Germinal center (tissue), 1 donor: Measurements from ENCODE around the gene TMEM63C.

ENCODE experiments used
- DNase-seq: peaks from one replicate; pipeline ENCODE4 v3.0.0; 2012; ENCODE audit warnings: mixed read lengths, low spot score

Gene TMEM63C

DNA sequence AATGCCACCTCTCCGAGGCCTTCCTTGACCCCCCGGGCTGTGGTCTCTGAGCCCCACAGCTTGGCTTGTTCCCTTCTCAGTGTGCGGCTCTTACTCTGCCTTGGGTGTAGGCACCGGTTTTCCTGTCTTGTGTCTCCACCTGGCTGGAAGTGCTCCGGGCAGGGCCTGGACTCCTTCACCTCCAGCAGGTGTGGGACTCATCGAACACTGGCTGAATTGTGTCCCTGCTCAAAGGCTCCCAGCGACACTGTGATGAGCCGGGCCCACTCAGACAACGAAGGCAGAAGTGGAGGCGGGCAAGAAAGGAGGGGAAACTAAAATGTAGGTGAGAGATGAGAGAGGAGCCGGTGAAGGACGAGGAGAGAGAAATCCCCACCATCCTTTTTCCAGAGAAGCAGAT is 18.0 kb downstream of the TMEM63C start:
- DNase-seq, result no peak

DNA sequence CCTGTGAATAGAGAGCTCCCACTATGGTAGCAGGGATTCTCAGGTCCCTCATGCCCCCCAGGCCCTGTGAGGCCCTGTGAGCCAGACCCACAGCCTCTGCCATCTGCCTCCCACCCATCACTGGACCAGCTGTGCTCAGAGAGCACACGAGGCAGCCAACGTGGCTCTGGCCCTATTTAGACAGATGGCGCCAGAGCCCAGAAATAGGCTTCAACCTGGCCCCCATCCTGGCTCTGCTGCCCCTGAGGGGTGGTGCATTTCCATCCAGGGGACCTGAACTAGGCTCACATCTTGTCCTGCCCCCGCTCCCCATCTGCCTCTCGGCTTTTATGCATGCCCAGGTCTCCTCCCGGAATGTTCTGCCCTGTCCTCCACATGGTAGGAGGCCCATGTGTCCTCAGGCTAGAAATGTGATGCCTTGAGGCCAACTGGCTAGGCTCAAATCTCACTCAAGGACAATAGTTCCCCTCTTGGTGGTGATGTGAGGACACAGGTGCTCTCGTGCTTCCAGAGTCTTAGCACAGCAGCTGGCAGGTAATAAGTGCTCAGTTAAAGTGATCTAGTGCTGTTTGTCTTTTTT is 18.9 kb downstream of the TMEM63C start:
- DNase-seq, result no peak

DNA sequence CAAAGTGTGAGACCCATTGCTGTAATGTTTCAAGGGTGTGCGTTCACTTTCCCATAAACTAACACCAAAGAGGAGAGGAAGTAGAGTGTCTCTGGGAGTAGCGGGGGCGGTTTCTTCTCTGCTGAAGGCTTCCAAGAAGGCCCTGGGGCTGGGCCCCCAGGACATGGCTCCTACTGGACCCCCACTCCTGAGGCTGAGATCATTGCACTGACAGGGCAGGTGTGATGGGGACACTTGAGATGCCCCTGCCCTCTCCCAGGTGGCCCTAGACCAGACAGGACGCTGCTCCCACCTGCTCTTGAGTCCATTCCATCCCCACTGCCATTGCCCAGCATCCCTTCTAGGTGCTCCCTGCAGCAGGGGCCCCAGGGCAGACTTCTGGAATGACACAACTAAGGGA is 20.1 kb downstream of the TMEM63C start:
- DNase-seq, result no peak

DNA sequence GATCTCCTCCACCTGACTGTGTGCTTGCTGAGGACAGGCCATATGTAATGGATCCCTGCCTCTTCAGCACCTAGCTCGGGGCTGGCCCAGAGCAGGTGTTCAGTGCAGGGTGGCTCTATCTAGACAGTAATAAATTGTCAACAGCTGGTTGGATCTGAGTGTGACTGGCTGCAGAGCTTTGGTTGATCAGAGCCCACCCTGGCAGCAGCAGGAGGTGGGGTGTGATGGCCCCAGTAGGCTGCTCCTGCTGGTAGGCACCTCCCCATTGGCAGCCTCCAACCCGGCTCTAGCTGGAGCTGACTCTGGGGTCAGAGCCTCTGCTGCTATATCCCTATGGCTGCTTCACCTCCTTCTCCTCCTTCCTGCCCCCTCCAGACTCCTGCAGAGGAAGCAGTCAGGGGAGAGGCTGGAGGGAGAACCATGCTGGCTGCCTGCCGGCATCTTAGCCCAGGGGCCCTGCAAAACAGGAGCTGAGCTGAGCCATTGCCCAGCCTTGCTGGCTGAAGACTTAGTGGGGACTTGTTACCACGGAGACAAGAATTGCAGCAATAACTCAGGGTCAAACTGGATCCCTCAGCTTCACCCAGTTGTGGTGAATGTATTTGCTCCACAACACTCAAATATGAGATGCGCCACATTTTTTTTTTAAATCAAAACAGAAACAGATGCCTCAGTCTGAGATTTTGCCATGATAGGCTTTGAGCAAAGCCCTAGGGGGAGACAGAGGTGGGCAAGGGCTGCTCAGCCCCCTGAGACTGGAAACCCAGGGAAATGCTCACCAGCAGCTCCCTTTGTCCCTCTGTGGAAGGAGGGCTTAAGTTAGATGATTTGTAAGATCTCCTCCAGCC is 22.2 kb downstream of the TMEM63C start:
- no peak for DNase-seq

DNA sequence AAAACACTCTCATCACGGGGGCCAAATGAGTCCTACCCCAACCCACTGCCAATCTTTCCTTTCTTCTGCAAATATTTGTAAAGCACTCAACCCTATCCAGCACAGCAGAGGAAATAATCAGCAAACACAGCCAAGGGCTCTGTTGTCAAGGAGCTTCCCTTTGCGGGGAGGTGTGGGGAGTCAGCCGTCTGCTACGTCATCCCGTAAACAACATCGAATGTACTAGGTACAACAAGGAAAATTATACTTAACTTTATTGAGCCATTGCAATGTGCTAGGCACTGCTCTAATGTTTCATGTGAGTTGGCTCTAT is 22.8 kb downstream of the TMEM63C start:
- DNase-seq, result no peak

DNA sequence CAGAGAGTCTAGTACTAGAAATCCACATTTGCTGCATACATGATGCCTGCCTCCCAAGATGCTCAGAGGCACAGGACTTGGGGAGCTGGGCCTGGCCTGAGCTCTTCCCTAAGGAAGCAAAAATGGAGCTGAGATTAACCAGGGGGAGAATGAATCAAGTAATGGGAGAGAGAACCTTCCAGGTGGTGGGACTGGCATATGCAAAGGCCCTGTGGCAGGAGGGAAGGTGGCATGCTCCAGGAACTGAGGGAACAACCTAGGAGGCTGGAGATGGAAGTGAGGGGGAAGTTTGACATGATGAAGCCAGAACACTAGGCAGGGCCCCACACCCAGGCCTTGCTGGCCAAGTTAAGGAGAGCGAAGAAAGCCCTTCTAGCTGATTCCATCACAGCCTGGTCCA is 23.3 kb downstream of the TMEM63C start:
- no peak for DNase-seq

DNA sequence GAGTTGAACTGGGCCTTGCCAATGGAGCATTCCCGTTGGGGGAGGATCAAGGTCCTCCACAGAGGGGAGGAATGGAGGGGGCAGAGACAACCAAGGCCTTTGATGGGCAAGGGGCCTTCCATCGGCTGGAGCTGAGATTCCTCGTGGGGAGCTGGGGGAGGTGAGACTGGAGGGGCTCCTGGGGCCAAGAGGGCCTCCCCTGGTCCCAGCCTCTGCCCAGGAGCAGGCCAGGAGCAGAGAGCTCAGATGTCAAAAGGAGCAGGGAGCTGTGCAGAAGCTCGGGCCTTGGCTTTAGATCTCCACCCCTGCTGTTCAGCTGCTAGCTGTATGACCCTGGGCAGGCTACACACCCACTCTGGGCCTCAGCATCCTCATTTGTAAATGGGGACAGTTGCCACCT is 24.0 kb downstream of the TMEM63C start:
- no peak for DNase-seq

DNA sequence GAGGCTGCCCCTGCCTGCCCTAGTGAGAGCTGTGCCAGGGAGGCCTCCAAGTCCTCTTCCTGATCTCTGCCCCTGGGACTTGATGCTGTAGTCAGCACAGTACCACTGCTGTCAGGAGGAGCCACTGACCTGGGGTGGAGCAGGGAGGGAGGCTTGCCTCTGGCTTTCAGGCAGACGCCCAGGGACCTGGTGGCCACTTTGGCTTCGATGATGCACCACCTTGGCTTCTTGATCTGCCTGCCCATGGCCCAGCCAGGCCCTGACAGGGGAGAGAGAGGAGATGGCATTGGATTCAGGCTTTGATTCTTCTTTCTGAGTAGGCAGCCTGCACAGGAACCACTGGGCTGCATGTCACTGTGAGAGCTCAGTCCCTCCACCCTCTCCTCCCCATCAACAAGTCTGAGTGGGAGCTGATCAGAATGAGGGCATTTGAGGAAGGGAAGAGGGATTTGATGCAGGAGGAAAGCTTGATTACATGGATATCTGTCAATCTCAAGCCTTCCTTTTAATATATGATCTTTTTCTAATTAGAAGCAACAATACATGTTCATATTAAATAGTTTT is 24.7 kb downstream of the TMEM63C start:
- no peak for DNase-seq

DNA sequence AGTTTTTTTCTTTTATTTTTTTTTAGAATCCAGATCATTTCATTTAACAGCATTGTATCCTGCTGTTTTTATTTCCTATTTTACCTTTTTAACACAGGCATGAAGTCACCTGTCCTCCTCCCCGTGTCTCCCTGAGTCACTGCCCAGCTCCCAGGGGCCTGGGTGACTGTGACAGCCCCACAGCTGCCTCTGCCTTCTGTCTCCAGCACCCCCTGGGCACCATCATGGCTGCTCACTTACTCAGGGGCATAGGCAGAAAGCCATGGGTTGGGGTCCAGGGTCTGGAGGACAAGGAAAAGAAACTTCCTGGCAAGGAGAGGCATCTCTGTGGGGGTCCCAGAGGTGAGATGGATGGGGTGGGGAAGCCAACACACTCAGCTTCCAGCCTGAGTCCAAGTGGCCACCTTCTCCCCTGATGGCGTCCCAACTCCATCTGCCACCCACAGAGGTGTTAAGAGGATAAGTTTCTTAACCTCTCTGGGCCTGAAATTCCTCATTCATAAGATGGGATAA is 25.3 kb downstream of the TMEM63C start:
- DNase-seq, result no peak

DNA sequence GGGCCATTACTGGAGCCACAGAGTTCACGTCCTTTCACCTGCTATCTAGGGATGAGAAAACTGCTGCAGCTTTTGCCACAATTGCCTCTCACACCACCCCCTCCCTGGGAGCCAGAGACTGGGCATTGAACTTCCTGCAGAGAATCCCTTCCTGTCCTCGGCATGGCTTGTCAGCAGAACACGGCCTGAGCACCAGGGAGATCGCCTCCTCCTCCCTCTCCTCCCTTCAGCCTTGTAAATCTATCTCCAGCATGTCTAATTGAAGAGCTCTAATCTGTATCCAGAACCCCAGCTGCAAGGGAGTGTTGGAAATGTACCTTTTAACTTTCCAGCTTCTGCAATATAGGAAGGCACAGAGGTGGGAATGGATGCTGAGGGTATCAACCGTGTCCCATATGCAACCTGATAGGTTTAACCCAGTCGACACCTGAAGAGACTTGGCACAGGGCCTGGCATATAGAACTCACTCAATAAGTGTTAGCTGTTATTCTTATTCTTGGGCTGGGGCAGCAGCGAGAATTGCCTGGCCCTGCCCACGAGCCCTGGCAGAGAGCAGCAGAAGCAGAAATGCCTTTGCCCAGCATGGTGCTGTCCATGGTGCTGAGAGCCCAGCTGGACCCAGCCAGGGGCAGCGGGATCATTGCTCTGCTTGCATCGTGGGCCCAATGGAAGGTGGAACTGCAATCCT is 26.8 kb downstream of the TMEM63C start:
- peak; percentile 59 for DNase-seq

DNA sequence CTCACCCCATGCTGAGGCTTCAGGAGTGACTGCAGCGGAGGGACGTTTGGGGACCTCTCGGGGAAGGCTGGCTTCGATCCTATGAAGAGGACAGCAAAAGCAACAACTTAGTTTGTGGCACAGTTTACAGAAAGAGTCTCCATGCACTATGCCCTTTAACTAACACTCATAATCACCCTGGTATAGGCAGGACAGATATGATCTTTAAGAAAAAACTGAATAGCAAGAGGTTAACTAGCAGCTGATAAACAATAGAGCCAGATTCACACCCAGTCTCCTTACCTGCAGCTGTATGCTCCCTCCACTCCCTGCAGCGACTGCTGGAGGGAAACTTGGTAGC is 27.4 kb downstream of the TMEM63C start:
- no peak for DNase-seq

DNA sequence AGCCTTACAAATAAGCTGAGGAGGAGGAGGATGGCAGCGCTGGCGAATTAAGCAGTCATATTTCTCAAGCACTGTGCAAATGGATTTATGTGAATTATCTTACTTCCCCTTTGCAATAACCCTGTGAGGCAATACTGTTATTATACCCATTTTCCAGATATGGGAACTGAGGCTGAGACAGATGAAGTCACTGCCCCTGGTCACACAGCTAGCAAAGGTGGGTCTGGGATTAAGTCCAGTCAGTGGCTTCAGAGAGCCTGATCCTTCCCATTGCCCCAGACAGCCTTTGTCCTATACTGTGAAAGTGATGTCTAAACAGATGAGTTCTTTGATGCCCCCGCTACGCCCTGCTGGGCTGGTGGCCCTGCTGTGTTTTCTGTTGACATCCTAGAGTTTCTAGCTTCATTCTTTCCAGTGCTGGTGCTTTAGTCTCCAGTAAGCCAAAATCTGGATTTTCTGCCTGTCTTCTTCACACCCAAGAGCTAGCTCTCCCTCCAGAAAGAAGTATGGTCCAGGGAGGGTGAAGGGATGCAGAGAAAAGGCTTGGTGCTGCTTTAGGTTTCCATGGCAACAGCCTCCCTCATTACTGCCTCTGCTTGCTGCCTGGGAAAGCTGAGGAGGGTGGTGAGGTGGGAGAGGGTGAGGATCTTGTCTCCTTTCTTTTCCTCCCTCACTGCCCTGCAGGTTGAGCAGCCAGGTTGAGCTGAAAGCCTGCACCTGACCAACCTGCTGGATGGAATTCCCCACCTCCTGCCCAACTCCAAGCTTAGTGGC is 30.7 kb downstream of the TMEM63C start:
- DNase-seq, result no peak

DNA sequence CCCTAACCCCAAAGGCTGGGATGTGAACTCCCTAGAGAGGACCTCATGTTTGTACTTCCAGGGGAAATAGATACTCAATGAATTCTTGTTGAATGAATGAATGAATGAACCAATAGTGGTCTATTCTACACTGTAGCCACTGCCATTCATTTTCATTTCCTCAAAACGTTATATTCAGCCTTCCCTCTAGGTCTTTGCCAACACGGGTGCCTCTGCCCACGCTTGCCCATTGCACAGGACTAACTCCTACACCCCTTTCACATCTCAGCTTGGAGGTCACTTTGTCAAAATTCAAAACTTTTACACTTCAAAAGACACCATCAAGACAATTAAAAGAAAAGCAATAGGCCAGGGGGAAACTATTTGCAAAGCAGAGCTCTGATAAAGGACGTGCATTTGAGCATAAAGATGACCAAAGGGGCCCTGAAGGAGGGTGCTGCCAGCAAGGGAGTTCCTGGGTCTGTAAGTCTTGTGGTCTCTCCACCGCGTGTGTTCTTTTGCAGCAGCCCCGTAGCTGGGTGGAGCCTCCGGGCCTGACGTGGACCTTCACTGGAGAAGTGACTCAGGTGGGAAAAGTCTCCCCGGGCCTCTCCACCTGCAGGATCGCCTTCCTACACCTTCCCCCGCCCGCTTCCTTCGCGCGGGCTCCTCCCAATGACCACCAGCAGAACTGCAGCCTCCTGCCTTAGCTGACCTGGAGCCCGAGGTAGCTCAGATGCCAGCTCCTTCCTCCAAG is 31.5 kb downstream of the TMEM63C start:
- peak; percentile 71 for DNase-seq

DNA sequence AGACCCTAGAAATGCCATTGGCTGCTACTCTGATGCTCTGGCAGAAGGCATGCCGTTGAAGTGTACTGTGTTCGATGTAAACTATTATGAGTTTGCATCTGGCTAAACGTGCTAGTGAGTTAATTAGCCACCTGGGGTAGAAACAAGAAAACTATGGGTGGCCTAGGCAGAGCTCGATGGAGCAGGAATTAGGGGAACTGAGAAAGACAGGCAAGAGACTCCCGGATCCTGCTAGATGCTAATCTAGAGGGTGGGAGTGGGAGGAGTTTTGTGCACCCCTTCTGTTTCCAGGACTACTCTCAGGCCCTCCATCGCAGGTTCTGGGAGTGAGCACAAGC is 32.0 kb downstream of the TMEM63C start:
- DNase-seq, result no peak

DNA sequence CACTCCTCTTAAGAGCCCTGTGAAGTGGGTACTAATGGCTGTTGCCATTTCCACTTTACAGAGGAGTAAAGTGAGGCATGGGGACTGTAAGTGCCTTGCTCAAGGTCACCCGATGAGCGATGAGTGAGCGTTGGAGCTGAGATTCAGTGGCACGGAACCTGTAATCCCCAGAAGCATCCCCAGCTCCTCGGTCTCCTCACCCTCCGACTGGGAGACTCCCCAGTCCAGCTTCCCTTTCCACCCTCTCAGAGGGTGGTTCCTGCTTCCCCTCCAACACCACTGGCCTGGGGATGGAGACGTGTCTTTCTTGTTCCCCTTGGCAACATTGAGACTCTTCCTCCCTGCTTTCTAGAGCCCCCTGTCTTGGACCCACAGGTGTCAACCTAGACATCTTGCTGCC is 32.6 kb downstream of the TMEM63C start:
- no peak for DNase-seq

DNA sequence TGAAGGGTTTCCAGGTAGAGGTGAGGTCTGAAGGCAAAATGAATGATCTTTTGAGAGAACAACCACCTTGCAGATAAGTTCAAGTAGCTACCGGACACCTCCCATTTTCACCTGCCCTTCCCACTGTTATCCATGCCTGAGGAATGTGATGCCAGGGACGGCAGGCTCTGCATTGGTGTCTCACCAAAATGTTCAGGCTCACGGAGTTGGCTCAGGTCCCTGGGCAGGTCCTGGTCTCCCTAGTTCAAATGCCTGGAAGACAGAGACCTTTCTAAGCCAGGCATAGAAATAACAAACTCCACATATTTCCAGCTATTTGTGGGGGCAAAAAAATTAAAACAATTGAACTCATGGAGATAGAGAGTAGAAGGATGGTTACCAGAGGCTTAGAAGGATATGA is 36.0 kb downstream of the TMEM63C start:
- no peak for DNase-seq

DNA sequence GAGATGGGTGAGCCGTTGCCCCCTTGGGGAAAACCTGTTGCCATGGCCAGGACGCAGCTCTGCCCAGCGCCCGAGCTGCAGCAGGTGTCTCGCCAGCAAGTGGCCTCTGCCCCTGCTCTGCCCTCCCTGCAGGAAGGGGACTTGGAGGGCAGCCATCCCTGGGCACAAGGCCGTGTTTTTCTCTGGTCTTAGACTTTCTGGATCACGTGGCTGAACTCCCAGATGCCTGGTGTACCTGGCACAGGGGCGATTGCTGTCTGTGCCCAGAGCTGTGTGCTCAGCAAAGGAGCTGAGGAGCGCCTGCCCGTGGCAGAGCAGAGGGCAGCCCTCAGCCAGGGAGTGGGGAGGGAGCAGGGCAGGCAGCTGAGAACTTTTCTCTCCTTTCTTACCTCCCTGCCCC is 38.0 kb downstream of the TMEM63C start:
- no peak for DNase-seq

DNA sequence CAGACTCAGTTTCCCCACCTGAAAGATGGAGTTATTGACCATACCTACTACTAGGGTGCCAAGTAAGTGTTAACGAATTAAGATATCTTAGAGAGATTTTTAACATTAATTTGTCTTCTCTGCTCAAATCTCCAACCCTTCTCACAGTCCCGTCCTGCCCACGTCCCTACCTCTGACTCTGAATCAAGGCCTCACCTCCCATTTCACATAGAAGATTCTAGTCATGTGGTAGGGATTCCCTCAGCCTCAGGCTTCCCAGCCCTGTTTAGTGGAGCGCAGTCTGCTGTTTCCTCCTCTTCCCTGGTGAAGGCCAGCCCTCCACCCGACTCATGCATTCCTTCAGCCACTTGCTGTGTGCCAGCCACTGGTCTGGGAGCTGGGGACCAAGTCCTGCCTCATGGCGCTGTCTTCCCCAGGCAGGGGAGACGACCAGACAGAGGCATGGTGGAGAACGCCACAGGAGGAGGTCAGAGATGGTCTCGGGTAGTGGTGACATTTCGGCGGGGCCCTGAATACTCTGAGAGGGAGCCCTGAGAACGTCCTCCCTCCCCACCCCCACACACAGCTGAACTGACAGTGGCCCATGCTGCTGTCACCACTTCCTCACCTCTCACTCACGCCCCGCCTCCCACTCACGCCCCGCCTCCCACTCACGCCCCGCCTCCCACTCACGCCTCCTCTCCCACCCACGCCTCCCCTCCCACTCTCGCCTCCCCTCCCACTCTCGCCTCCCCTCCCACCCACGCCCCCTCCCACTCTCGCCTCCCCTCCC is 38.8 kb downstream of the TMEM63C start:
- DNase-seq, result no peak

DNA sequence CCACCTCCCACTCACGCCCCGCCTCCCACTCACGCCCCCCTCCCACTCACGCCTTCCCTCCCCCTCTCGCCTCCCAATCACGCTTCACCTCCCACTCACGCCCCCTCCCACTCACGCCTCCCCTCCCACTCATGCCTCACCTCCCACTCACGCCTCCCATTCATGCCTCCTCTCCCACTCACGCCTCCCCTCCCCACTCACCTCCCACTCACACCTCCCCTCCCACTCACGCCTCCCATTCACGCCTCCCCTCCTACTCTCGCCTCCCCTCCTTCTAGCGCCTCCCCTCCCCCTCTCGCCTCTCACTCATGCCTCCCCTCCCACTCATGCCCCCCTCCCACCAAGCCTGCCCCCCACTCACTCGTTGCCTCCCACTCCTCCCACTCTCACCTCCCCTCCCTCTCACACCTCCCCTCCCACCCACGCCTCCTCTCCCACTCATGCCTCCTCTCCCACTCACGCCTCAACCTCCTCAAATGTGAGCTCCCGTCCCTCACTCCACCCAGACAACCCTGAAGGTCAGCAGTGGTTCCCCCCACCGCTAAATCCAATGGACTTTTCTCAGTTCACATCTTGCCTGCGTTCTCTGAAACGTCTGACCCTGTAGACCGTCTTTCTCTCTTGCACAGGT is 39.8 kb downstream of the TMEM63C start:
- DNase-seq, result no peak

DNA sequence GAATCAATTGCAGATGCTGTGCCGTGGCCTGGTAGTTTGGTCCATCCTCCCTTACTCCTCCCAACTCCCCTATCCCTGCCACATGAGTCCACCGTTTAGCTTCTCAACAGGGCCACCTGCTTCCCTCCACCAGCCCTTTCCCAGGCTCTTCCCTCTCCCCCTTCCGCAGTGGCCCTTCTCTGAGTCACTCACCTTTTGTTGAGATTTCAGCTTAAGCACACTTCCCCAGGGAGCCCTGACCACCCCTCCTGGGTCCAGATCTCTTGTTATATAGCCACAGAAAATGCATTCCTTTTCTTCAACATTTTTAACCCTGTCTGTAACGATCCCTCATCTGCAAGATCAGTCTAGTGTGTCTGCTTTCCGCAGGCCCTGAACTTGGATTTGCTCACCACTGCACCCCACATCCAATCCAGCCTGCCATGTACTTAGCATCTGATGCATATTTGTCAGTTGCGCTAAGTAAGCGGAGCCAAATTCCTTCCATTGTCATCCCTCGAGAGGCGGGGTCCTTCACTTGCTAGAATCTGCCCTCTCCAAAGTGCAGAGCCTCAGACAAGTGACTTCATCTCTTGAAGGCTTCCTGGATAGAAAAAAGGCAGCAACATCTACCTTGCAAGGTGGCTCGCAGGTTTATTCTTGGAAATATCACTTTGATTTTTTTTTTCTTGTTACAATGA is 41.1 kb downstream of the TMEM63C start:
- DNase-seq, result no peak
